HEK293 (cell line): ENCODE data around the gene CHST12.

ENCODE experiments used
- ELK4 ChIP-seq: IDR thresholded peaks from 2 replicates; pipeline ENCODE4 v1.6.1; 2011; ENCODE audit warnings: mild to moderate bottlenecking, low read depth, low read length, borderline replicate concordance
- INSM2 ChIP-seq: fragments of 450-650 bp; formaldehyde crosslinking; IDR thresholded peaks from 2 replicates; pipeline ENCODE4 v1.5.1; 2016; ENCODE audit warnings: missing biosample characterization, missing genetic modification characterization
- KLF17 ChIP-seq: fragments of 450-650 bp; formaldehyde crosslinking; IDR thresholded peaks from 2 replicates; pipeline ENCODE4 v1.5.1; 2016; ENCODE audit warnings: missing biosample characterization, missing genetic modification characterization
- PRDM1 ChIP-seq: fragments of 450-650 bp; formaldehyde crosslinking; IDR thresholded peaks from 2 replicates; pipeline ENCODE4; 2016; ENCODE audit warnings: missing biosample characterization, missing genetic modification characterization
- SALL2 ChIP-seq: fragments of 450-650 bp; formaldehyde crosslinking; IDR thresholded peaks from 2 replicates; pipeline ENCODE4 v1.5.0; 2017; ENCODE audit warnings: missing biosample characterization, mild to moderate bottlenecking, missing genetic modification characterization, borderline replicate concordance
- SCRT1 ChIP-seq: fragments of 450-650 bp; formaldehyde crosslinking; IDR thresholded peaks from 2 replicates; pipeline ENCODE4 v1.5.1; 2016; ENCODE audit warnings: missing biosample characterization, missing genetic modification characterization, borderline replicate concordance
- YY2 ChIP-seq: fragments of 450-650 bp; formaldehyde crosslinking; IDR thresholded peaks from 2 replicates; pipeline ENCODE4 v1.5.1; 2016; ENCODE audit warnings: missing biosample characterization, missing genetic modification characterization
- ZBTB49 ChIP-seq: fragments of 450-650 bp; formaldehyde crosslinking; IDR thresholded peaks from 2 replicates; pipeline ENCODE4 v1.5.1; 2016; ENCODE audit warnings: missing biosample characterization, missing genetic modification characterization, low read depth
- ZEB2 ChIP-seq: fragments of 450-650 bp; formaldehyde crosslinking; IDR thresholded peaks from 2 replicates; pipeline ENCODE4 v1.5.1; 2016; ENCODE audit warnings: missing biosample characterization, missing genetic modification characterization
- ZNF155 ChIP-seq: fragments of 450-650 bp; formaldehyde crosslinking; IDR thresholded peaks from 2 replicates; pipeline ENCODE4 v1.5.1; 2016; ENCODE audit warnings: missing biosample characterization, missing genetic modification characterization
- ZNF16 ChIP-seq: fragments of 450-650 bp; formaldehyde crosslinking; IDR thresholded peaks from 2 replicates; pipeline ENCODE4 v1.5.1; 2016; ENCODE audit warnings: low read depth, missing biosample characterization, missing genetic modification characterization
- ZNF169 ChIP-seq: fragments of 450-650 bp; formaldehyde crosslinking; IDR thresholded peaks from 2 replicates; pipeline ENCODE4 v1.5.1; 2016; ENCODE audit warnings: missing biosample characterization, missing genetic modification characterization
- ZNF18 ChIP-seq: fragments of 450-650 bp; formaldehyde crosslinking; IDR thresholded peaks from 2 replicates; pipeline ENCODE4 v1.5.1; 2016; ENCODE audit warnings: missing biosample characterization, missing genetic modification characterization
- ZNF354C ChIP-seq: fragments of 450-650 bp; formaldehyde crosslinking; IDR thresholded peaks from 2 replicates; pipeline ENCODE4 v1.5.1; 2016; ENCODE audit warnings: missing biosample characterization, missing genetic modification characterization, low read depth, borderline replicate concordance
- ZNF433 ChIP-seq: fragments of 450-650 bp; formaldehyde crosslinking; IDR thresholded peaks from 2 replicates; pipeline ENCODE4 v1.5.1; 2016; ENCODE audit warnings: missing biosample characterization, missing genetic modification characterization, low read depth
- ZNF48 ChIP-seq: fragments of 450-650 bp; formaldehyde crosslinking; IDR thresholded peaks from 2 replicates; pipeline ENCODE4 v1.5.1; 2016; ENCODE audit warnings: missing biosample characterization, missing genetic modification characterization
- ZNF518A ChIP-seq: fragments of 450-650 bp; formaldehyde crosslinking; conservative IDR thresholded peaks from 2 replicates; pipeline ENCODE4 v1.5.1; 2016; ENCODE audit warnings: low read depth, missing biosample characterization, missing genetic modification characterization
- ZNF529 ChIP-seq: fragments of 450-650 bp; formaldehyde crosslinking; IDR thresholded peaks from 2 replicates; pipeline ENCODE4 v1.5.1; 2017; ENCODE audit warnings: missing genetic modification characterization, missing biosample characterization; ENCODE audit not compliant: insufficient replicate concordance
- ZNF624 ChIP-seq: fragments of 450-650 bp; formaldehyde crosslinking; IDR thresholded peaks from 2 replicates; pipeline ENCODE4 v1.5.1; 2017; ENCODE audit warnings: missing biosample characterization, missing genetic modification characterization
- ZNF639 ChIP-seq: fragments of 450-650 bp; formaldehyde crosslinking; IDR thresholded peaks from 2 replicates; pipeline ENCODE4 v1.5.1; 2016; ENCODE audit warnings: missing biosample characterization, missing genetic modification characterization
- ZNF692 ChIP-seq: fragments of 450-650 bp; formaldehyde crosslinking; IDR thresholded peaks from 2 replicates; pipeline ENCODE4 v1.5.1; 2016; ENCODE audit warnings: missing biosample characterization, missing genetic modification characterization
- ZNF76 ChIP-seq: fragments of 450-650 bp; formaldehyde crosslinking; IDR thresholded peaks from 2 replicates; pipeline ENCODE4; 2016; ENCODE audit warnings: low read depth, missing biosample characterization, missing genetic modification characterization, borderline replicate concordance

Gene CHST12

GRCh38 chr7:2354186-2354938 is 49.0 kb upstream of the CHST12 start, which contains the start of gene EIF3B (continued):
- no peak for TF ChIP-seq ELK4
- TF ChIP-seq KLF17 (tag by site-specific recombination) = peak; percentile 96
- no peak for TF ChIP-seq PRDM1 (tag by site-specific recombination)
- TF ChIP-seq ZNF155 (tag by site-specific recombination) = no peak
- TF ChIP-seq ZNF433 (tag by site-specific recombination) = no peak
- peak; percentile 28; the same call in 1 of the 2 replicates for TF ChIP-seq INSM2
- 0 out of 2 replicates have a peak, but pooled peaks have one; percentile 52 for TF ChIP-seq ZNF639
- TF ChIP-seq SCRT1 (tag by site-specific recombination) = no peak
- TF ChIP-seq ZEB2 (tag by site-specific recombination) = peak; percentile 13; the same call in 1 of the 2 replicates
- no peak for TF ChIP-seq ZNF169
- TF ChIP-seq ZNF692 (tag by site-specific recombination) = peak; percentile 26; the same call in 1 of the 2 replicates
- TF ChIP-seq ZBTB49 (tag by site-specific recombination) = no peak
- no peak for TF ChIP-seq ZNF48 (tag by site-specific recombination)
- peak; percentile 96 for TF ChIP-seq YY2
- TF ChIP-seq ZNF518A (tag by site-specific recombination) = peak; percentile 46; the same call in 1 of the 2 replicates
- peak; percentile 94 for TF ChIP-seq ZNF76 (tag by site-specific recombination)
- TF ChIP-seq ZNF16 (tag by site-specific recombination) = no peak
- no peak for TF ChIP-seq ZNF354C (tag by site-specific recombination)
- no peak for TF ChIP-seq ZNF529 (tag by site-specific recombination)
- TF ChIP-seq ZNF624 (tag by site-specific recombination) = no peak
- no peak for TF ChIP-seq SALL2 (tag by site-specific recombination)
- TF ChIP-seq ZNF18 (tag by site-specific recombination) = no peak
